HFFc6 (cell line): ENCODE results near the gene MRPL21. TPM values are rescaled to one million over a fixed set of nuclear protein-coding genes. Genes with fewer than 3 reads are reported as not detected.

ENCODE experiments used
- DNase-seq: peaks from one replicate; pipeline ENCODE4 v3.0.0-alpha.2; 2018
- H3K27ac Mint-ChIP-seq: 2 replicates; pipeline ENCODE4 v1.8.0; 2020; ENCODE audit warnings: mild to moderate bottlenecking, mixed read lengths
- H3K27me3 Mint-ChIP-seq: 2 replicates; pipeline ENCODE4 v1.8.0; 2021; ENCODE audit warnings: mild to moderate bottlenecking, moderate library complexity, mixed read lengths; ENCODE audit not compliant: insufficient read depth
- H3K36me3 Mint-ChIP-seq: 2 replicates; pipeline ENCODE4 v1.8.0; 2021; ENCODE audit warnings: low read depth, mixed read lengths
- H3K4me1 Mint-ChIP-seq: 2 replicates; pipeline ENCODE4 v1.8.0; 2020; ENCODE audit warnings: low read depth, mixed read lengths
- H3K4me3 Mint-ChIP-seq: 2 replicates; pipeline ENCODE4 v1.8.0; 2020; ENCODE audit warnings: mild to moderate bottlenecking, moderate library complexity, mixed read lengths
- H3K9me3 Mint-ChIP-seq: 2 replicates; pipeline ENCODE4 v1.8.0; 2020; ENCODE audit warnings: mild to moderate bottlenecking, mixed read lengths
- CTCF ChIP-seq: fragments of 200-600 bp; sonication (generic); IDR thresholded peaks from 2 replicates; pipeline ENCODE4 v1.5.0; 2021; ENCODE audit warnings: antibody characterized with exemption, mild to moderate bottlenecking
- total RNA-seq, 6 experiments: library from RNA; stranded (reverse); fragmentation: NEBNext Ultra II Directional; extraction: Animal tissue kit (Norgen Biotek cat#: 25700); gene quantifications; 2 replicates in 1 of 6; 3 replicates in 5 of 6; pipeline ENCODE4 v1.2.3, GENCODE V29; 2021

Gene MRPL21
- total RNA-seq, 6 experiments from 2014 or later = 60.8 to 69.9 (median 63.9) TPM

- H3K9me3 Mint-ChIP-seq = no peaks in the 10 kb centered on the region
- peak; percentile 49; the same call in 1 of the 2 replicates for TF ChIP-seq CTCF
- H3K4me3 Mint-ChIP-seq = peak overlapping the region; percentile 77
- H3K36me3 Mint-ChIP-seq = no peaks in the 10 kb centered on the region
- H3K27me3 Mint-ChIP-seq = peaks cover 25% of the 10 kb centered on the region
- H3K27ac Mint-ChIP-seq = no peak overlapping the region
- peak; percentile 34 for DNase-seq
- peaks cover 15% of the 10 kb centered on the region for H3K4me1 Mint-ChIP-seq
Measured at GRCh38 chr11:68855205-68855981, 48.2 kb downstream of the MRPL21 start.

- DNase-seq = no peak
- Mint-ChIP-seq H3K27ac (no peak overlapping the region), H3K4me3 (peak overlapping the region; percentile 77; the same call in 1 of the 2 replicates), H3K27me3 (peaks cover 25% of the 10 kb centered on the region), H3K4me1 (peaks cover 15% of the 10 kb centered on the region), H3K9me3 (no peaks in the 10 kb centered on the region), H3K36me3 (no peaks in the 10 kb centered on the region)
- no peak for TF ChIP-seq CTCF
Measured at GRCh38 chr11:68854273-68854958, 49.2 kb downstream of the MRPL21 start.

GRCh38 chr11:68852628-68853027, 51.0 kb downstream of the MRPL21 start:
- H3K4me1 Mint-ChIP-seq = peaks cover 12% of the 10 kb centered on the region

GRCh38 chr11:68848429-68848828, 55.2 kb downstream of the MRPL21 start:
- Mint-ChIP-seq H3K27ac (no peak overlapping the region), H3K4me3 (no peak overlapping the region), H3K27me3 (peaks cover 30% of the 10 kb centered on the region), H3K4me1 (no peaks in the 10 kb centered on the region), H3K36me3 (no peaks in the 10 kb centered on the region), H3K9me3 (no peaks in the 10 kb centered on the region)
- no peak for DNase-seq
- no peak for TF ChIP-seq CTCF

More at GRCh38 chr11:68852628-68853027, 51.0 kb downstream of the MRPL21 start:
- TF ChIP-seq CTCF = no peak
- Mint-ChIP-seq H3K27me3 (peaks cover 30% of the 10 kb centered on the region), H3K4me3 (no peak overlapping the region), H3K9me3 (no peaks in the 10 kb centered on the region), H3K36me3 (no peaks in the 10 kb centered on the region), H3K27ac (no peak overlapping the region)
- no peak for DNase-seq

- no peaks in the 10 kb centered on the region for H3K36me3 Mint-ChIP-seq
- peaks cover 25% of the 10 kb centered on the region for H3K27me3 Mint-ChIP-seq
- H3K27ac Mint-ChIP-seq = no peak overlapping the region
- H3K4me1 Mint-ChIP-seq = peaks cover 6% of the 10 kb centered on the region; the same call in 1 of the 2 replicates
- no peak for TF ChIP-seq CTCF
- DNase-seq = no peak
- H3K4me3 Mint-ChIP-seq = no peak overlapping the region
- H3K9me3 Mint-ChIP-seq = no peaks in the 10 kb centered on the region
Measured at GRCh38 chr11:68847395-68847794, 56.2 kb downstream of the MRPL21 start.
